ENCODE measurements around the gene CCDC57. TPM values are rescaled to one million over a fixed set of nuclear protein-coding genes. Genes with fewer than 3 reads are reported as not detected.

CCDC57 gene
- total and polyA plus RNA-seq, 2 experiments from 2014 or later = 46.2 to 53.5 TPM

DNA sequence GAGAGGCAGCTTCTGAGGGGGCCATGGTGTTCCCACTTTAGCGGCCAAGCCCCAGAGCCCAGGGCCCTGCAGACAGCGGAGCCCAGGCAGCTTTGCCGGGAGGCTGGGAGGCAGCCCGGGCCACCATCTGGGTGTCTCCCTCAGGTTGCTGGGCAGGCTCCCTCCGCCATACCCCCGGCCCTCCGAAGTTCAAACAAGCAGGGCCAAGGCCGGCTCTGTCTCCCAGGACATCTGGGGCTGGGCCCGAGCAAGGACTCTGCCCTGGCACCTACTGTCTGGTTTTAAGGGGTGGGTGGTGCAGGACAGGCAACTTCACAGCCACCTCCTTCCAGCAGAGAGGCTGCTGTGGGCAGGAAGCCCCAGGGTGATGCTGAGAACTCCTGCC is 149.7 kb downstream of the CCDC57 start:
- peaks cover 5% of the 10 kb centered on the region for H3K4me1 ChIP-seq (ENCODE audit: low read depth)
- H3K27ac ChIP-seq = no peak overlapping the region

DNA sequence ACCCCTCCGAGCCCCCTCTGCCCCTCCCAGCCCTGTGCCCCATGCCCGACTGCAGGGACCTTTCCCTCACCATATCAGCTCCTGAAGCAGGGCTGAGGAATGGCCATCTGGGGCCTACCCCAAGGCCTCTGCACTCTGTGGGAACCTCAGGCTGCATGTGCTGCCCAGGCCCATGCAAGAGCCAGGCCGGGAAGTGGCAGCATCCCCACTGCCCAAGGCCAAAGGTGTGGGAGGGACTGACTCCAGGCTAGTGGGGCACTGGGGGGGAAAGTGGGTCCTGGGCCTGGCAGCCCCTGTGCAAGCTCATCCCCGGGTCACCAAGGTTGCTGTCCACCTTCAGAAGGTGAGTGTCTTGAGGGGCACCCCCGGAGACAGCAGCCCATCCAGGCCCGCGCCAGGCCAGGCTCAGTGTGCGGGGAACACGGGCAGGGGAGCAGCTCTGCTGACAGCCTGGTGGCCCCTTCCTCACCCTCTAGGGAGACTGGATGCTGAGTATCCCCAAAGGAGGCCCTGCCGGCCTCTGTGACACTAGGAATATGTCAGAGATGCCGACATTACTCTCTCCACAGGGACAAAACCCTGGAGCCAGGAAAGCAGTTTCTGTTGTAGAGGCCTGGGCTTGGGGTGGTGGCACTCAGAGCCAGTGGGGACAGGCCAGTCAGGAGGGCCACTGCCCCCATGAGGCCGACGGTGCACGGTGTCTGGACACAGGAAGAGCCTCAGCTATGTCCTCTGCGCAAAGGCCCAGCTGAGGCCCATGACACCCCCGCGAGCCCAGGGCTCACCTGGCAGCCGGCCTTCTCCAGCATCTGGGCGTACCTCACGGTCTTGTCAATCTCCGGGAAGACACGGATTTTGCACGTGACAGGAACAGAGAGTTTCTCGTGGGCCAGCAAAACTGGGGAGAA is 150.3 kb downstream of the CCDC57 start:
- TF ChIP-seq, protein P1, sequence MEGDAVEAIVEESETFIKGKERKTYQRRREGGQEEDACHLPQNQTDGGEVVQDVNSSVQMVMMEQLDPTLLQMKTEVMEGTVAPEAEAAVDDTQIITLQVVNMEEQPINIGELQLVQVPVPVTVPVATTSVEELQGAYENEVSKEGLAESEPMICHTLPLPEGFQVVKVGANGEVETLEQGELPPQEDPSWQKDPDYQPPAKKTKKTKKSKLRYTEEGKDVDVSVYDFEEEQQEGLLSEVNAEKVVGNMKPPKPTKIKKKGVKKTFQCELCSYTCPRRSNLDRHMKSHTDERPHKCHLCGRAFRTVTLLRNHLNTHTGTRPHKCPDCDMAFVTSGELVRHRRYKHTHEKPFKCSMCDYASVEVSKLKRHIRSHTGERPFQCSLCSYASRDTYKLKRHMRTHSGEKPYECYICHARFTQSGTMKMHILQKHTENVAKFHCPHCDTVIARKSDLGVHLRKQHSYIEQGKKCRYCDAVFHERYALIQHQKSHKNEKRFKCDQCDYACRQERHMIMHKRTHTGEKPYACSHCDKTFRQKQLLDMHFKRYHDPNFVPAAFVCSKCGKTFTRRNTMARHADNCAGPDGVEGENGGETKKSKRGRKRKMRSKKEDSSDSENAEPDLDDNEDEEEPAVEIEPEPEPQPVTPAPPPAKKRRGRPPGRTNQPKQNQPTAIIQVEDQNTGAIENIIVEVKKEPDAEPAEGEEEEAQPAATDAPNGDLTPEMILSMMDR (IDR thresholded peaks at IDR 0.05; ENCODE audit: low read depth, low read length) = no peak
- Histone ChIP-seq H3K27me3 (no peaks in the 10 kb centered on the region), H3K4me1 (ENCODE audit: low read depth) (peaks cover 5% of the 10 kb centered on the region), H3K36me3 (peaks cover 20% of the 10 kb centered on the region), H3K27ac (no peak overlapping the region), H3K4me3 (no peak overlapping the region), H3K9me3 (ENCODE audit: low read depth) (no peaks in the 10 kb centered on the region)
- no peak for DNase-seq (ENCODE audit: low read depth in 1 of 2, low spot score in 1 of 2)

More for the DNA sequence above, 149.7 kb downstream of the CCDC57 start:
- TF ChIP-seq, protein P1 (IDR thresholded peaks at IDR 0.05; ENCODE audit: low read depth, low read length) = no peak
- Histone ChIP-seq H3K27me3 (no peaks in the 10 kb centered on the region), H3K9me3 (ENCODE audit: low read depth) (no peaks in the 10 kb centered on the region), H3K36me3 (peaks cover 20% of the 10 kb centered on the region), H3K4me3 (no peak overlapping the region)
- DNase-seq (ENCODE audit: low read depth in 1 of 2, low spot score in 1 of 2) = no peak

DNA sequence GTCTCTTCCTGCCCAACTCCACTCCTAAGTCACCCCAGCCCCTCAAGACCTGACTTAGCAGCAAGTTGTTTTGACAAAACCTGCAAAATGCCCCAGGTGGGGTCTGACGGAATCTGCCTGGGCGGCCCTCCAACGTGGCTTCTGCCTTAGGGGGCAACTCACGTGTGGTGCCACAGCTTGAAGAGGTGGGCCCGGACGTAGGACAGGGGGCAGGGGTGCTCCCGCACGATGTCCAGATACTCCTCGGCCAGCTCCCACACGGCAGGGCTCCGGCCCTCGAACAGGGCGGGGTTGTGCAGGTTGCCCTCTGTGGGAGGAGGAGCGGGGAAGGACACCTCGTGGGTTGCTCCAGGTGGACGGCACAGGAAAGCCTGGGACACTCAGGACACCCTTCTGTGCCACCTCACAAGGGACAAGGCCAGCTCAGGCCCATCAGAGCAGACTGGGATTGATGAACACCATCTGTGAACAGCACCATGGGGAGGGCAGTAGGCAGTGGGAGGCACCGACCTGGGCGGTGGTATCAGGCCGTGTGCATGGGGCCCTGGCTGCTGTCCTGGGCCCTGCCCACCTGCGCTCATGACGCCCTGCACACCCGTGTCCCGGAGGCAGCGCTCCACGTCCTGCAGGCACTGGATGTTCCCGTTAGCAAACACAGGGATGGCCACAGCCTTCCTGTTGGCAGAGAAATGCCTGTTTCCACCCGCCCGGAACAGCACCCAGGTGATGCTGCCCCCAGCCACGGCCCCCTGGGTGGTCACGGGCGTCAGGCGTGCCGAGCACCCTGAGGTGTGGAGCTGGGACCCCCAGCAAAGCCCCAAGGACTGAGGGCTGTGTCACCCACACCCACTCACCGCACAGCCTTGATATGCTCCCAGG is 151.4 kb downstream of the CCDC57 start:
- TF ChIP-seq, protein P1 (IDR thresholded peaks at IDR 0.05; ENCODE audit: low read depth, low read length) = no peak
- DNase-seq (ENCODE audit: low read depth in 1 of 2, low spot score in 1 of 2) = no peak
- no peaks in the 10 kb centered on the region for H3K9me3 ChIP-seq (ENCODE audit: low read depth)
- no peaks in the 10 kb centered on the region for H3K27me3 ChIP-seq
- H3K4me3 ChIP-seq = no peak overlapping the region
- peaks cover 20% of the 10 kb centered on the region for H3K36me3 ChIP-seq
- peaks cover 5% of the 10 kb centered on the region for H3K4me1 ChIP-seq (ENCODE audit: low read depth)
- H3K27ac ChIP-seq = no peak overlapping the region

DNA sequence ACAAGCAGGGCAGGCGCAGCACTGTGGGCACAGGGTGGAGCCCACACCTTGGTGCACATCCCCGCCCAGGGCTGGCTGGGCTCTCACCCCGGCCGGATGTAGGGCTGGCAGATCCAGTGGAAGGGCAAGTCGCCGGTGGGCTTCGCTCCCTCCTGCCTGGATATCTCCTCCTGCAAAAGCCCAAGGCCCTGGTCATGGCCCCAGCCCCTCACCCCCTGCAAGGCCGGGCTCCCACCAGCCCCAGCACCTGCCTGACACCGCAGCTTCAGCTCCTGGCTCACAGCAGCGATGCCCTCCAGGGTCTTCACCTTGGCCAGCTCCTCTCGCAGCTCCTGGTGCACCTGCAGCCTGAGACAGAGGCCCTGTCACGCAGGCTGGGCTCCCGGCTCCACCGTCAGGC is 152.0 kb downstream of the CCDC57 start:
- Histone ChIP-seq H3K4me3 (no peak overlapping the region), H3K36me3 (peaks cover 25% of the 10 kb centered on the region), H3K9me3 (ENCODE audit: low read depth) (no peaks in the 10 kb centered on the region), H3K27ac (no peak overlapping the region), H3K4me1 (ENCODE audit: low read depth) (peaks cover 5% of the 10 kb centered on the region), H3K27me3 (no peaks in the 10 kb centered on the region)
- no peak for DNase-seq (ENCODE audit: low read depth in 1 of 2, low spot score in 1 of 2)
- TF ChIP-seq, protein P1 (IDR thresholded peaks at IDR 0.05; ENCODE audit: low read depth, low read length) = no peak

DNA sequence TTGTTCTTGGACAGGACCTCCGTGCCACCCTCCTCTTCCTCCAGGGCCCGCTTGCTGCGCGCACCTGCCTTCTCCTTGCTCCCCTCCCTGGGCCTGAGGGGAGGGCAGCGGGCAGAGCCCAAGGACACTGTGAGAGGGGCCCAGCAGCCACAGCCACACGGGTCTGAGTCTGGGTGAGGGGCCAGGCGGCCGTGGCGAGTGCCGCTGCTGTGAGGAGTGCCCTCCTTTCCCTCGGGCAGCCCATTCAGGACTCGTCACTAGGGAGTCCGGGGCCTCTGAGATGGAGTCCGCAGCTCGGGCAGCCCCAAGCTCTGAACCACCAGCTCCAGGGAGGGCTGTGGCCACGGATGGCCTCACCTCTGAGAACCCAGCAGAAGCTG is 152.7 kb downstream of the CCDC57 start:
- H3K36me3 ChIP-seq = peaks cover 30% of the 10 kb centered on the region
- no peaks in the 10 kb centered on the region for H3K27me3 ChIP-seq
- DNase-seq (ENCODE audit: low read depth in 1 of 2, low spot score in 1 of 2) = no peak
- H3K9me3 ChIP-seq (ENCODE audit: low read depth) = no peaks in the 10 kb centered on the region
- no peak overlapping the region for H3K4me3 ChIP-seq
- H3K4me1 ChIP-seq (ENCODE audit: low read depth) = peaks cover 5% of the 10 kb centered on the region
- no peak overlapping the region for H3K27ac ChIP-seq
- TF ChIP-seq, protein P1 (IDR thresholded peaks at IDR 0.05; ENCODE audit: low read depth, low read length) = no peak
